ENCODE data around the gene VKORC1L1.
"Not testable (repeated sequence)": the region's sequence is repeated elsewhere in the genome, so short reads cannot be mapped to it uniquely, and the experiment has no call there.

VKORC1L1 gene

DNA sequence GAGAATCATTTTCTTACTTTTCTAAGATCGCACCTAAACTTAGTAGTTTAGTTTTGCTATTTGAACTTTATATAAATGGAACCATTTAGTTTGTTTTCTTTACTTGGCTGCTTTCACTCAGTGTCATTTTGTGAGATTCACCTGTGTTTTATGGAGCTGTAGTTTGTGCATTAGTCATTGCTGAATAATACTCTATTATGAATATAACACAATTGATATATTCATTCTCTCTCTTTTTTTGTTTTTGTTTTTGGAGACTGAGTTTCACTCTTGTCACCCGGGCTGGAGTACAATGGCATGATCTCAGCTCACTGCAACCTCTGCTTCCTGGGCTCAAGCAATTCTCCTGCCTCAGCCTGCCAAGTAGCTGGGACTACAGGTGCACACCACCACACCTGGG, 16.8 kb downstream of the VKORC1L1 start:
- in situ Hi-C loops (cut with MboI; ENCODE audit: low pct_unique_long_range_greater_than_20kb, low sequenced_read_pairs, unreplicated experiment); DNase-seq (ENCODE audit: low spot score): not testable (repeated sequence)

DNA sequence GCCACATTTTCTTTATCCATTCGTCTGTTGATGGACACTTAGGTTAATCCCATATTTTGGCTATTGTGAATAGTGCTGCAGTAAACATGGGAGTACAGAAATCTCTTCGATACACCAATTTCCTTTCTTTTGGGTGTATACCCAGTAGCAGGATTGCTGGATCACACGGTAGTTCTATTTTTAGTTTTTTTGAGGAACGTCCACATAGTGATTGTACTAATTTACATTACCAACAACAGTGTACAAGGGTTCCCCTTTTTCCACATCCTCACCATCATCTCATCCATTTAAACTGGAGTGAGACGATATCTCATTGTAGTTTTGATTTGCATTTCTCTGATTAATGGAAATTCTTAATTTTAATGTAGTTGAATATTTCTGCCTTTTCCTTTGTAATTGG, 19.3 kb downstream of the VKORC1L1 start:
- TF ChIP-seq, protein P1, sequence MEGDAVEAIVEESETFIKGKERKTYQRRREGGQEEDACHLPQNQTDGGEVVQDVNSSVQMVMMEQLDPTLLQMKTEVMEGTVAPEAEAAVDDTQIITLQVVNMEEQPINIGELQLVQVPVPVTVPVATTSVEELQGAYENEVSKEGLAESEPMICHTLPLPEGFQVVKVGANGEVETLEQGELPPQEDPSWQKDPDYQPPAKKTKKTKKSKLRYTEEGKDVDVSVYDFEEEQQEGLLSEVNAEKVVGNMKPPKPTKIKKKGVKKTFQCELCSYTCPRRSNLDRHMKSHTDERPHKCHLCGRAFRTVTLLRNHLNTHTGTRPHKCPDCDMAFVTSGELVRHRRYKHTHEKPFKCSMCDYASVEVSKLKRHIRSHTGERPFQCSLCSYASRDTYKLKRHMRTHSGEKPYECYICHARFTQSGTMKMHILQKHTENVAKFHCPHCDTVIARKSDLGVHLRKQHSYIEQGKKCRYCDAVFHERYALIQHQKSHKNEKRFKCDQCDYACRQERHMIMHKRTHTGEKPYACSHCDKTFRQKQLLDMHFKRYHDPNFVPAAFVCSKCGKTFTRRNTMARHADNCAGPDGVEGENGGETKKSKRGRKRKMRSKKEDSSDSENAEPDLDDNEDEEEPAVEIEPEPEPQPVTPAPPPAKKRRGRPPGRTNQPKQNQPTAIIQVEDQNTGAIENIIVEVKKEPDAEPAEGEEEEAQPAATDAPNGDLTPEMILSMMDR (IDR thresholded peaks at IDR 0.05; ENCODE audit: extremely low read depth, insufficient read depth, missing control alignments): no peak
- in situ Hi-C loops (cut with MboI; ENCODE audit: low pct_unique_long_range_greater_than_20kb, low sequenced_read_pairs, unreplicated experiment): no loop called here
- DNase-seq (ENCODE audit: low spot score): no peak

DNA sequence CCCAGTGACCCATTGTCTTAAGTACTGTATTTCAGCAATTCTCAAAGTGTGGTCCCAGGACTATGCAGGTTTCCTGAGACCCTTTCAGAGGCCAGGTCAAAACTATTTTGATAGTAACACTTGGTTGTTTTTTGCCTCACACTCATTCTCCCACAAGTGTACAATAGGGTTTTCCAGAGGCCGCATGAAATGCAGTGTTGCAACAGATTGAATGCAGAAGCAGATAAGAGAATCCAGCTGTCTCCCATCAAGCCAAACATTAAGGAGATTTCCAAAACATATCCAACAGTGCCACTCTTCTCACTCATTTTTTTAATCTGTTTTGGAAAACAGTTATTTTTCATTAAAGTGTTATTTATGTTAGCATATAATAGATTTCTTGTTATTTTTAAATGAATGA, 20.0 kb downstream of the VKORC1L1 start:
- no peak for DNase-seq (ENCODE audit: low spot score)
- in situ Hi-C loops (cut with MboI; ENCODE audit: low pct_unique_long_range_greater_than_20kb, low sequenced_read_pairs, unreplicated experiment): no loop called here
- TF ChIP-seq, protein P1 (IDR thresholded peaks at IDR 0.05; ENCODE audit: extremely low read depth, insufficient read depth, missing control alignments): no peak

DNA sequence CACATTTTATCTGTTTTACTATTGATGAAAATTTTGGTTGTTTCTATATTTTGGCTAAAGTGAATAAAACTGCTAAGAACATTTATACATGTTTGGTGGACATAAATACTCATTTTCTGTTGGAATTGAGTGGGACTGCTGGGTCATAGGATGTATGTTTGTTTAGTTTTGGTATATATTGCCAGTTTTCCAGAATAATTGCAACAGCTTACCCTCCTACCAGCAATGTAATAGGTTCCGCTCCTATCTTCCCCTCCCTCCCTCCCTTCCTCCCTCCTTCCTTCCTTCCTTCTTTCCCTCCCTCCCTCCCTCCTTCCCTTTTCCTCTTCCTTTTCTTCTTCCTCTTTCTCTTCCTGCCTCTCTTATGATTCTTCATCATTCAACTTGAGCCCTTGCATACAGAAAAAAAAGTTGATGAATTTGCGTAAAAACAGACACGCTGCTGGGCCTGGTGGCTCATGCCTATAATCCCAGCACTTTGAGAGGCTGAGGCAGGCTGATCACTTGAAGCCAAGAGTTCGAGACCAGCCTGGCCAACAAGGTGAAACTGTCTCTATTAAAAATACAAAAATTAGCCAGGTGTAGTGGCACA, 23.5 kb downstream of the VKORC1L1 start:
- in situ Hi-C loops (cut with MboI; ENCODE audit: low pct_unique_long_range_greater_than_20kb, low sequenced_read_pairs, unreplicated experiment): no loop called here
- DNase-seq (ENCODE audit: low spot score): no peak

DNA sequence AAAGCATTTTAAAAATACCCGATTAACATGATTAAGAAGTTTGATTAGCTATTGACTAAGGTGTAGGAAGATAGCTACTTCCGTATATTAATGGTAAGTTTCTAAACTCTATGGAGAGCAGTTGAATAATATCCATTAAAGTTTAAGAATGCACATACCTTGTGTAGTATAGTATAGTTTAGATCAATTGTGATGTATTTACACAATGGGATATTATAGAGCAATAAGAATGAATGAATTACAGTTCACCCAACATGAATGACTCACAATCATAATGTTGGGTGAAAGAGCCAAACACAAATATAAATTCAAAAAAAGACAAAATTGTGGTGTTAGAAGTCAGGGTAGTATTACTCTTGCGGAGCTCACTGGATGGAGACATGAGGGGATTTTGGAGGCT, 24.4 kb downstream of the VKORC1L1 start:
- in situ Hi-C loops (cut with MboI; ENCODE audit: low pct_unique_long_range_greater_than_20kb, low sequenced_read_pairs, unreplicated experiment); DNase-seq (ENCODE audit: low spot score): not testable (repeated sequence)

More for the DNA sequence above, 23.5 kb downstream of the VKORC1L1 start:
- TF ChIP-seq, protein P1 (IDR thresholded peaks at IDR 0.05; ENCODE audit: extremely low read depth, insufficient read depth, missing control alignments): no peak

DNA sequence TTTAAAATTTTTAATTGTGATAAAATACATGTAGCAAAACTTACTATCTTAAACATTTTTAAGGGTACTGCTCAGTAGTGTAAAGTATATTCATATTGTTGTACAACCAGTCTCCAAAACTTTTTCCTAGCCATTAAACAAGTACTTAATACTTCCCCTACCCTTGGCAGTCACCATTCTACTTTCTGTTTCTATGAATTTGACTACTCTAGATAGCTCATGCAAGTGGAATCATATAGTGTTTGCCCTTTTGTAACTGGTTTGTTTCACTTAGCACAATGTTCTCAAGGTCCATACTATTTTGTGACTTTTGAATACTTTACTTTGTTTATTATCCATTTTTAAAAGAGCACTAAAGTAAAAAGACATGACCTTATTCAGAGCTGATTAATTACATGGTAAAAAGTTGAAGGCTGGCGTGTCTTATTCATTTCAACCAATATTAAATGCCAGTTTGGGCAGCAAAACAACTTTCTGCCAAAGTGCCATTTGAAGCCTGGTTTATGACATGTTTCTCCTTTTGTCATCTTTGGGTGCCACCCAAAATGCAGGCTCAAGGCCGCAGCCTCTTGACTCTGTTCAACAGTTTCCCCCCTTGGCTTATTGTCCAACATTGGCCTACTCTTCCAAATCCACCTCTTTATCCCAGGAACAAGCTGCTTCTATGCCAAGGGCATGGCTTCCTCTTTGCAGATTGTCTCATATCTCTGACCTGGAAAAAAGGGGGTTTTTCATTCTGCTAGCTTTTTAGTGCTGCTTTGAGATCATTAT, 26.0 kb downstream of the VKORC1L1 start:
- DNase-seq (ENCODE audit: low spot score); in situ Hi-C loops (cut with MboI; ENCODE audit: low pct_unique_long_range_greater_than_20kb, low sequenced_read_pairs, unreplicated experiment): not testable (repeated sequence)

DNA sequence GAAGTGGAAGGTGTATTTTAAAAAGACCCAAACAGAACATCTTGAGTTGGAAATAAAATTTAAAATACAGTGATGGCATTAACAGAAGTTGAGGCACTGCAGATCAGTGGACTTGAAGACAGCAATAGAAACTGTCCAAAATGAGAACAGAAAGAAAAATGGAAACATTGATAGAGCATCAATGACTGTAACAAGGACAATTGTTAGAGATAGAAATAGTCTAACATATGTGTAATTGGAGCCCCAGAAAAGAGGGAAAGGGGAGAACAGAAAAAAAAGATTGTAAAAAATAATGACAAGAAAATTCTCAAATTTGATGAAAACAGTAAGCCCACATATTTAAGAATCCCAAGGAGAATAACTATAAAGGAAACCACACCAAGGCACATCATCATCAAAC, 29.4 kb downstream of the VKORC1L1 start:
- in situ Hi-C loops (cut with MboI; ENCODE audit: low pct_unique_long_range_greater_than_20kb, low sequenced_read_pairs, unreplicated experiment): no loop called here
- DNase-seq (ENCODE audit: low spot score): no peak
- TF ChIP-seq, protein P1 (IDR thresholded peaks at IDR 0.05; ENCODE audit: extremely low read depth, insufficient read depth, missing control alignments): no peak

DNA sequence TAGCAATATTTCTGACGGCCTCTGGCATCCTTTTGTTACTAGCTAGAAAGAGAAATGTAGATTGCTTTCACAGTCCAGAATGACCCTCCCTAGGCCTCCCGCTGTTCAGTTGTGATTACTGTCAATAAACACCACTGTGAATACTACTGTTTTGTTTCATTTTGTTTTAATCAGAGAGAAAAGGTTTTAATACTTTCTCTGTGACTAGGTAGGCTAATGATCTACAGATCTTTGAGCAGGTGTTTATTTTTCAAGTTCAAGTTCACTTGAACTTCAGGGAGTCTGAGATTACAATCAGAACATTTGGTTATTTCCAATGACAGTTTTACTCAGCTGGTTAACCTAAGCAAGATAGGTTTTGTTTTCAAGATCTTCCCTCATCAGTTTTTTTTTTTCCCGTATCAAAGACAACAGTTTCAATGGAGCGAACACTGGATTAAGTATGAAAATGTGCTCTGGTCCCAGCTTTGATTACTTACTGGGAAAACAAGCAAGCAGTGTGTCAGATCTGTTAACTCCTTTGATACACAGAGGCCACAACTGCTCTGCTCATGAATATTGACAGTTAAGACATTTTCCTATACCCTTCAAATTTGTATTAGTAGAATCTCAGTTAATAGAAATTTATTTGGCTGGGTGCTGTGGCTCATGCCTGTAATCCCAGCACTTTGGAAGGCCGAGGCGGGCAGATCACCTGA, 34.8 kb downstream of the VKORC1L1 start:
- in situ Hi-C loops (cut with MboI; ENCODE audit: low pct_unique_long_range_greater_than_20kb, low sequenced_read_pairs, unreplicated experiment): no loop called here
- TF ChIP-seq, protein P1 (IDR thresholded peaks at IDR 0.05; ENCODE audit: extremely low read depth, insufficient read depth, missing control alignments): no peak

More for the DNA sequence above, 34.8 kb downstream of the VKORC1L1 start:
- no peak for DNase-seq (ENCODE audit: low spot score)
